IPS-18a (cell line): ENCODE data around the gene MRPL53.

Experiments
- H3K27ac ChIP-seq: one replicate; pipeline ENCODE4 v1.5.1; 2013; ENCODE audit warnings: low read length
- H3K27me3 ChIP-seq: one replicate; pipeline ENCODE4 v1.6.1; 2013; ENCODE audit warnings: mild to moderate bottlenecking, low read length; ENCODE audit not compliant: control insufficient read depth, insufficient read depth
- H3K36me3 ChIP-seq: one replicate; pipeline ENCODE4 v1.6.1; 2013; ENCODE audit warnings: low read depth, low read length; ENCODE audit not compliant: control insufficient read depth
- H3K4me1 ChIP-seq: one replicate; pipeline ENCODE4 v1.6.1; 2013; ENCODE audit warnings: low read depth, low read length; ENCODE audit not compliant: control insufficient read depth
- H3K4me3 ChIP-seq: one replicate; pipeline ENCODE4 v1.5.1; 2013; ENCODE audit warnings: low read length
- H3K9ac ChIP-seq: one replicate; pipeline ENCODE4 v1.6.1; 2013; ENCODE audit warnings: mild to moderate bottlenecking, low read length, moderate library complexity
- H3K9me3 ChIP-seq: one replicate; pipeline ENCODE4 v1.6.1; 2013; ENCODE audit warnings: low read depth, low read length; ENCODE audit not compliant: control insufficient read depth

Gene MRPL53

DNA sequence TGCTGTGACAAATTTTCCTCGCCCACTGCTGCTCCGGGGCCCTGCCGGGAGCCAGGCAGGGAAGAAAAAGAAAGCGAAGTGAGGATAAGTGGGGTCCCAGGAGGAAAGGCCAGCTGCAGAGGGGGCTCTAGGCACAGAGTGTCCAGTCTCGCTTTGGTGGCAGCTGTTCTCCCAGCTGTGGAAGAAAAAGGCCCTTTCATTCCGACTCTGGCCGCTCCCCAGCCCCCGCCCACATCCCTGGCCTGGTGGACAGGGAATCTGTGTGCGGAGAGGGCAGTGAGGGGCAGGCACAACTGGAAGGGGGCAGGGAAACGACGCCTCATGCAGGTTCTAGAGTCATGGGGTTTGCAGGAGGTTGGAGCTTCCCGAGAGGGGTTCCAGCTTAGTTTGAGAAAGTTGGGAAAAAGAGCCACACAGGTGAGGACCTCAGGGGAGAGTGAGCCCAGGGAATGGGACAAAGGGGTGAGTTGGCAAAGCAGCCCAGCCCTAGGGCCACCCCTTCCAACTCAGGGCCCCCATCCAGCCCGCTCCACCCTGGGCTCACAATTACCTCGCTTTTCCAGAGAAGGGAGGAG lies 32.6 kb downstream of the MRPL53 start:
- Histone ChIP-seq H3K9ac (peak overlapping the region; percentile 84), H3K36me3 (peaks cover 8% of the 10 kb centered on the region), H3K9me3 (no peaks in the 10 kb centered on the region), H3K27ac (no peak overlapping the region), H3K4me1 (peaks cover 23% of the 10 kb centered on the region), H3K27me3 (no peaks in the 10 kb centered on the region), H3K4me3 (peak overlapping the region; percentile 88)

DNA sequence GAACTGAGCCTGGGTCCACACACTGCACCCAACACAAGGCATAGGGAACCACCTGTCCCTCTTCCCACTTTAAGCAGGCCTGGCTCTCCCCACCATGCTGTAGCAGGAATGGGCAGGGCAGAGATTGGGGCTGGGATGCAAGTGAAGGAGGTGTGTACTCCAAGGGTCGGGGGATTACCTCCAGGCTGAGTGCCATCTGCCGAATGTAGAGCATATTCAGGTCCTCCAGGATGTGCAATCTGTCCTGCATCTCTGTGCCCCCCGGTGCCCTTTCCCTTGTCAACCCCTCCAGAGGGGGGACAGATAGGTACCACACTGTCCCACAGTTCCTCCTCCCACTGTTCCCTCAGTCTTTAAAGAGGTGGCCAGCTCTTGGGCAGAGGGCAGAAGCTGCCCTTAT lies 33.1 kb downstream of the MRPL53 start:
- H3K27ac ChIP-seq, result no peak overlapping the region
- no peaks in the 10 kb centered on the region for H3K9me3 ChIP-seq
- H3K9ac ChIP-seq, result peak overlapping the region; percentile 84
- no peaks in the 10 kb centered on the region for H3K27me3 ChIP-seq
- peaks cover 23% of the 10 kb centered on the region for H3K4me1 ChIP-seq
- peak overlapping the region; percentile 88 for H3K4me3 ChIP-seq
- peaks cover 8% of the 10 kb centered on the region for H3K36me3 ChIP-seq

DNA sequence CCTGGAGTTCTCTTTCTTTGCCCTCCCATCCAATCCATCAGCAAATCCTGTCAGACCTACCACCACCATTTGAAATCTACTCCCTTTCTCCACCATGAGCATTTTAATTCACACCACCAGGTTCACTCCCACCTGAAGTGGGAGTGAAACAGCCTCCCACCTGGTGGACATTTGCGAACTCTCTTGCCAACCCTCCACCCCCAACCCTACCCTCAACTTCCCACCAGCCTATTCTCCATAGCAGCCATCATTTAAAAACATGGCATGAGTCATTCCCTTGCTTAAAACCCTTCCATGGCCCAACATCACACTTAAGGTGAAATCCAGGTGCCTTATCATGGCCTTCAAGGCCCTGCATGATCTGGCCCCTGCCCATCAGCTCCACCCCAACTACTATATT lies 34.2 kb downstream of the MRPL53 start:
- Histone ChIP-seq H3K9me3 (no peaks in the 10 kb centered on the region), H3K4me1 (peaks cover 23% of the 10 kb centered on the region), H3K4me3 (no peak overlapping the region), H3K36me3 (peaks cover 8% of the 10 kb centered on the region), H3K27ac (no peak overlapping the region), H3K9ac (no peak overlapping the region), H3K27me3 (no peaks in the 10 kb centered on the region)

DNA sequence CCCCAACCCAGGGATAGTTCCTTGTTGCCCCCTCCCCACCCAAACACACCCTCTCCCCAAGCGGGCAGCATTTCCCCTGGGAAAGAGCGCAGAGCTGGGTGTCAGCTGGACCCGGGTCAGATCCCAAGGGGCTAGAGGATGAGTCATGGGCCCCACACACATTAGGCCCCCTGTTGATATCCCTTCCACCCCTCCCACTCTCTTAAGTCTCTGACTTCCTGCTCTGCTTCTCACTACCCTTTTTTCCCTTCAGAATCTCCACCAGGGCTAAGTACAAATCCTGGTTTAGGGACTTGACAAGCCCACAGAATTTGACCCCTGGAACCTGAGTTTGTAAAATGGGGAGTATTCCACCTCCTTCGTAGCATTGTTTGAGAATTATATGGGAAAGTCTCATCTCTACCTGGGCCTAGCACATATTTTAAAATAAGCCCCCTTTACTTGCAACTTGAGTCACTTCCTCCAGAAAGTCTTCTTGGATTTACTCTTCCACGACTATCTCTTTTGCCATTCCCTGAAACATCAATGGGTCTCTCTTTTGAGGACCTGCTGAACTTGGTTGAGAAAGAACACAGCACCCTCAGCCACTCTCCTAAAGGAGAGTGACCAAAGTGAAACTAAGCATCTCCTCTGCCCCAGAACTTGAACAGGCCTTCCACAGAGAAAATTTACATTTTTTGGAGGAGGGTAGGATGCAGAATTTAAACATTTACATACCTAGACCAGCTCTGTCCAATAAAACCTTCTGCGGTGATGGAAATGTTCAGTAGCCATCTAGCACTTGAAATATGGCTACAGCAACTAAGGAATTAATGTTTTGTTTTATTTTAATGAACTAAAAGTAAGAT lies 35.4 kb downstream of the MRPL53 start:
- no peaks in the 10 kb centered on the region for H3K27me3 ChIP-seq
- H3K9me3 ChIP-seq, result no peaks in the 10 kb centered on the region
- H3K9ac ChIP-seq, result no peak overlapping the region
- peaks cover 23% of the 10 kb centered on the region for H3K4me1 ChIP-seq
- H3K4me3 ChIP-seq, result no peak overlapping the region
- peaks cover 9% of the 10 kb centered on the region for H3K36me3 ChIP-seq
- no peak overlapping the region for H3K27ac ChIP-seq

DNA sequence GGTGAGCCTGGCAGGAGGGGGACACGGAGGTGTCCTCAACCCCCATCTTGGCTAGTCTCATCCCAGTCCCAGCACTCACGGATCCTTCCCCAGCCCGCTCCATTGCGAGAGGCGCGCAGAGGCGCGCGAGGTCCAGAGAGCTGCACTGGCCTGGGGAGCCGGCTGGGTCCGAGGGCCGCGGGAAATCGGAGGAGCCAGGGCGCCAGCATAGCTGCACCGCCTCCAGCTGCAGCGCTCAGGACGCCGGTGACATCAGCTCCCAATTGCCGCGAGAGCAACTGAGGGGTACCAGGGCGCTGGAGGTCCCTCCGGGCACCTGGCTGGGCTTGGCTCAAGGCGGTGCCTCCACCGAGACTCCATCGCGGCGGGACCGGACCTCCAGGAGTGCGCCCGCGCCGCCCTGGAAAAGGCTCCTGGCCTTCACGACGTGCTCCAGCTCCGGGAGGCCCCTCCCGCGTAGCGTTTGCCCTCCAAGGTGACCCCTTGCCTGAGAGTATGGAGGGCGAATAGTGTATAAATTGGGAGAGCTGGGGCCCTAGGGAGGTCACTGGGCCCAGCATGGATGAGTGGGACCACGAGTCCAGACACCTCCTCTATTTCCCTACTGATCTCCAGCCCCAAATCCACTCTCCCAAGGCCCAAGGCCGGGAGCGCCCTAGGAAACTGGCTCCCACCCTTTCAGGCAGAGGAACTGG lies 36.2 kb downstream of the MRPL53 start:
- Histone ChIP-seq H3K9me3 (no peaks in the 10 kb centered on the region), H3K4me1 (peaks cover 23% of the 10 kb centered on the region), H3K4me3 (no peak overlapping the region), H3K27ac (no peak overlapping the region), H3K9ac (no peak overlapping the region), H3K27me3 (no peaks in the 10 kb centered on the region), H3K36me3 (peaks cover 17% of the 10 kb centered on the region)

DNA sequence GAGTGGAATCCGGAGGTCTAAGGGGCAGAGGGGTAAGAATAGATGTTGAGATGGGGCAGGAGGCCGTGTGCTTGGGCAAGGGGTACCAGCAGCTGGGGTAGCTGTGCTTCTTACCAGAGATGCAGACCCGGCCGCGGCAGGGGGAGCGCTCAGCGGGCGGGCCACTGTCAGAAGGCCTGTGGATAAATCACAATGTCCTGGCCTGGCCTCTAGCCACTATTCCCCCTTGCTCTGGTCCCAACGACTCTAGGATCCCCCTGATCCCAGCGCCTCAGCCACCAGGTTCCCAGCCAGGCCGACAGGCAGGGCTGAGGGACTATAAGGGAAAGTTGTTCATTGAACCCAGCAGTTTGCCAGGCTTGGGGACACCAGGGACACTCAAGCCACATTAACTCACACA lies 42.0 kb downstream of the MRPL53 start:
- no peak overlapping the region for H3K9ac ChIP-seq
- H3K27ac ChIP-seq, result no peak overlapping the region
- H3K9me3 ChIP-seq, result no peaks in the 10 kb centered on the region
- H3K4me1 ChIP-seq, result no peaks in the 10 kb centered on the region
- peaks cover 68% of the 10 kb centered on the region for H3K36me3 ChIP-seq
- no peak overlapping the region for H3K4me3 ChIP-seq
- H3K27me3 ChIP-seq, result no peaks in the 10 kb centered on the region

DNA sequence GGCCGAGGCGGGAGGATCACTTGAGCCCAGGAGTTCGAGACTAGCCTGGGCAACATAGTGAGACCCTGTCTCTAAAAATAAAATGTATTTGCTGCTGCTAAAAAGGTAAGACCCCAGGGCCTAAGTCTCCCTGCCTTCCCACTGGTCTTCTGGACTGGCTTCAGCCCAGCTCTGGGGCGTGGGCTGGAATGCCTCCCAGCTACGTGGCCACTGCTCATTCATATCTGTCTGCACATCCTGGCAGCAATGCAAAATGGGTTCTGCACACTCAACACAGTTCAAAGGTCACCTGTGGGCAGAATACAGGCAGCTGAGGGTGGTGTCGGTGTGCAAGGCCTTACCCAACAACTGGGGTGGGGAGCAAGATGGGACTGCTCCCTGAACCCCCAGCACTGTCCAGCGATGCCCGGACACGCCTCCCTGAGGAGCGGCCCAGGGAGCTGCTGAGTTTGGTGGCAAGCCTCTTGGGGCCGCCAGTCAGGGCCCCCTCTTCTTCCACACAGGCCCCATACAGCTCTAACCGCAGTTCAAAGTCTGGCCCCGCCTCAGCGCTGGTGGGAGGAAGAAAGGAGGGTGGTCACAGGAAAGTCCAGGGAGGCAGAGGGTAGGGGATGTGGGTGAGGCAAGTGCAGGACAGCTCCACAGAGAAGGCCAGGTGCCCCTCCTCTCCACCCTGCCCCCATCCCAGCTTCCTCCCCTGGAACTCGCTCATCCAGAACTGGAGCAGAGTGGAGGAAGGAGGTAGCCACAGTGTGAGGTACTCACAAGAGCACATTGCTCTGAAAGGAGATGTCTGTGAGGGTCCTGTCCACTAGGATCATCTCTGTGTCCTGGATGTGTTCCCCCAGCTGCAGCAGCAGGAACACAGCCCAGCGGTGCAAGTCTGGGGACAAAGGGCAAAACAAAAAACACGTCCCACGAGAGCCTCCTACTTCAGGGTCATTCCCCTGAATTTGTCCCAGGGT lies 42.7 kb downstream of the MRPL53 start:
- no peak overlapping the region for H3K9ac ChIP-seq
- peaks cover 70% of the 10 kb centered on the region for H3K36me3 ChIP-seq
- H3K4me1 ChIP-seq, result no peaks in the 10 kb centered on the region
- no peaks in the 10 kb centered on the region for H3K27me3 ChIP-seq
- H3K27ac ChIP-seq, result no peak overlapping the region
- H3K9me3 ChIP-seq, result no peaks in the 10 kb centered on the region
- H3K4me3 ChIP-seq, result no peak overlapping the region

DNA sequence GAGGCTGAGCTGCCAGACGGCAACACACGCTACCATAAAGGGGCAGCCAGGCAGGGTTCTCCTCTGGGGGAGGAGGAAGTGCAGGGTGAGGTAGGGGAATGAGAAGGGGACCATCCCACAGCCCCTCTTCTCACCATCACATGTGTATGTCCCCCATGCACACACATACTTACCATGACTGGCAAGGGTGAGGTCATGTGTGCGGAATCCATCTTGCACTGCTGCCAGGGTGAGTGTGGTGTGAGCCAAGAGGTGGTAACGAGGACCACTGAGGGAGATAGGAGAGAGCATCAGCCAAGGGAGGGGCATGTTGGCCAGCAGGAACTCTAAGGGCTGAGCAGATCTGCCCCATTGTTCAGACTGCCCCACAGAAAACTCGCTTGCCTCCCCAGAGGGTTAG lies 43.8 kb downstream of the MRPL53 start:
- no peaks in the 10 kb centered on the region for H3K9me3 ChIP-seq
- H3K27ac ChIP-seq, result no peak overlapping the region
- H3K9ac ChIP-seq, result no peak overlapping the region
- H3K4me3 ChIP-seq, result no peak overlapping the region
- no peaks in the 10 kb centered on the region for H3K4me1 ChIP-seq
- H3K36me3 ChIP-seq, result peaks cover 73% of the 10 kb centered on the region
- H3K27me3 ChIP-seq, result peaks cover 3% of the 10 kb centered on the region

DNA sequence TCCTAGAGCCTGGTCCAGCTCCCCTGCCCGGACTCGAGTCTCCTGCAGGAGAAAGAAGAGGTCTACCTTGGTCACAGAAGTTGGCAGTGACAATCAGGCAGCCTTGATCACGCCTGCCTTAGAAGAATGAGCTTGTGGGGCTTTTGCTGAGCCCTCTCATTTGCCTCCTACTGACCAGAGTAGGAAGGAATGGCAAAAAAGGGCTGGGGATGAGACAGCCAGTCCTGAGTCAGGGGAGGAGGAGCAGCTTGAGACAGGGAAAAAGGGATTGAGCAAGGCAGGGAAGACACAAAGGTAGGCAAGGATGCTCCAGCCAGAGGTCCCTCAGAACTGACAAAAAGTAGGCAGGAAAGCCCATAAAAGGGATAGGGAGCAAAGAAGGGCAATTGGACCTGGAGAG lies 44.9 kb downstream of the MRPL53 start:
- H3K36me3 ChIP-seq, result peaks cover 73% of the 10 kb centered on the region
- H3K27ac ChIP-seq, result no peak overlapping the region
- no peaks in the 10 kb centered on the region for H3K4me1 ChIP-seq
- H3K27me3 ChIP-seq, result peaks cover 15% of the 10 kb centered on the region
- no peak overlapping the region for H3K9ac ChIP-seq
- no peaks in the 10 kb centered on the region for H3K9me3 ChIP-seq
- H3K4me3 ChIP-seq, result no peak overlapping the region

DNA sequence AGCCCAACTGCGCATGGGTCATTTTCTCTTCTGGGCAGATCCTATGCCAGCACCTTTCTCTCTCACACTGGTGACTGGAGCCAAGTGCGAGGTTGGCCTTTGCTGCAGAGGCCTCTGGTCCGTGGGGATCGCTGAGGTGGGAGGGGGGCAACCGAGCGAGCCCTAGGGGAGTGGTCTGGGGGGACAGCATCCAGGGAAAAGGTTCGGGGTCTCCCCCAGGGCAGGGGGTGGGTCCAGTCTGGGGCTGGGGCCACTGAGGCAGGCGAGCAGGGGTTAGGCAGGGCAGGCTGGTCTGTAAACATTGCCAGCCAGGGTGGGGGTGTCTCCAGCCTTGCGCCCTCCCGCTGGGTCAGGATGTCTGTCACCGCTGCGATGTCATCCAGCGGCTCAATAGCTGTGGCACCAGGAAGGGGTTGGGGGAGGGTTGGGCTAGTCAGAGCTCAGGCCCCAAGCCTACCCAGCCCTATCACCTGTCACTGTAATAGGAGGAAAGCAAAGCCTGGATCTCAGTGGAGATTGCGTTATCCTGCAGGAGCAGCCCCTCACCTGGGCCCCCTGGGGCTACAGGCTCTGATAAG lies 46.2 kb downstream of the MRPL53 start:
- H3K9ac ChIP-seq, result no peak overlapping the region
- peaks cover 15% of the 10 kb centered on the region for H3K27me3 ChIP-seq
- H3K4me3 ChIP-seq, result no peak overlapping the region
- peaks cover 64% of the 10 kb centered on the region for H3K36me3 ChIP-seq
- no peaks in the 10 kb centered on the region for H3K9me3 ChIP-seq
- no peak overlapping the region for H3K27ac ChIP-seq
- no peaks in the 10 kb centered on the region for H3K4me1 ChIP-seq

DNA sequence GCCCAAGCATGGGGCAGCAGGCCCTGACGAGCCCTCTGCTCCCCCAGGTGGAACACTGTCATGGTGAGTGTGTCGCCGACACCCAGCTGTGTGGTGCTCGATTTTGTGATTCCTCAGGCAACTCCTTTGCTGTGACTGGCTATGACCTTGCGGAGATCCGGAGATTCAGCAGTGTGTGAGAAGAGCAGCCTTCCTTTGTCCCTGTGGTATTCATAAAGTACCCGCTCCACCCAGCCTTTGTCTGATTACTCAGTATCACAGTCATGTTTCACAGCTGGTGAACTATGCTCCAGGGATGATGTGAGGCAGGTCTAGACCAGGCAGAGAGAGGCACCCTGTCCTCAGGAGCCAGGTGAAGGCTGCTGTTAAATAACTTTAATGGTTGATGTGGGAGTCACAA lies 47.0 kb downstream of the MRPL53 start:
- Histone ChIP-seq H3K36me3 (peaks cover 56% of the 10 kb centered on the region), H3K4me1 (no peaks in the 10 kb centered on the region), H3K4me3 (no peak overlapping the region)

More for the DNA sequence above, 47.0 kb downstream of the MRPL53 start:
- no peak overlapping the region for H3K27ac ChIP-seq
- H3K27me3 ChIP-seq, result peaks cover 15% of the 10 kb centered on the region
- H3K9me3 ChIP-seq, result no peaks in the 10 kb centered on the region
- H3K9ac ChIP-seq, result no peak overlapping the region
